GM06990 (cell line): ENCODE measurements around the gene KCNB1.
A peak's percentile ranks its signal among the peaks of the same experiment; 100 is the strongest.

Experiments
- DNase-seq: peaks from one replicate; pipeline ENCODE4 v3.0.0-alpha.2; 2011; ENCODE audit not compliant: insufficient read length; ENCODE audit errors: extremely low read depth
- H3K27me3 ChIP-seq: replicated peaks from 2 replicates; pipeline ENCODE4 v1.6.0; 2011; ENCODE audit warnings: low read length; ENCODE audit not compliant: control insufficient read depth, insufficient read depth
- H3K36me3 ChIP-seq: 2 replicates; pipeline ENCODE4 v1.5.1; 2011; ENCODE audit warnings: low read length; ENCODE audit not compliant: control insufficient read depth, insufficient read depth
- H3K4me3 ChIP-seq: replicated peaks from 2 replicates; pipeline ENCODE4 v1.5.1; 2011; ENCODE audit warnings: low read depth, mild to moderate bottlenecking, control low read depth, low read length
- TF ChIP-seq, protein P1 (sequence below): IDR thresholded peaks from 2 replicates; pipeline ENCODE4 v1.5.1; 2011; ENCODE audit warnings: low read length, control low read depth, mild to moderate bottlenecking, inconsistent platforms; ENCODE audit not compliant: insufficient read depth, poor library complexity, severe bottlenecking

The KCNB1 gene

DNA sequence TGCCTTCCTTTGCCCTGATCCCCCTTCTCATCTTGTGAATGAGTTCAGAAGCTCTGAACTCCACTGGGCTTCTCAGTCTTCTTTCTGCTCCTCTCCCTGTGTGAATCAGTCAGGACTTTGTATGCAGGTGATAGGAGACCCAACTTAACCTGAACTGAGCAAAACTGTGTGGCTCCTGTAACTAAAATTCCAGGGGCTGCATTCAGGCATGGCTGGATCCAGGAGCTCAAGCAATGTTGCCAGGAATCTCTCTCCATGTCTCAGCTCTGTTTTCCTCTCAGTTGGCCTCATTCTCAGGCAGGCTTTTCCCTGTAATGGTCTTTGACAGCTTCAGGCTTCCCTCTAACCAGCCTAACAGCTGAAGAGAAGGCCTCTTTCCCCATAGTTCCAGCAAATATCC lies 153.7 kb downstream of the KCNB1 start:
- Histone ChIP-seq H3K27me3 (peaks cover 1% of the 10 kb centered on the region), H3K4me3 (no peak overlapping the region), H3K36me3 (no peaks in the 10 kb centered on the region)
- TF ChIP-seq, protein P1, sequence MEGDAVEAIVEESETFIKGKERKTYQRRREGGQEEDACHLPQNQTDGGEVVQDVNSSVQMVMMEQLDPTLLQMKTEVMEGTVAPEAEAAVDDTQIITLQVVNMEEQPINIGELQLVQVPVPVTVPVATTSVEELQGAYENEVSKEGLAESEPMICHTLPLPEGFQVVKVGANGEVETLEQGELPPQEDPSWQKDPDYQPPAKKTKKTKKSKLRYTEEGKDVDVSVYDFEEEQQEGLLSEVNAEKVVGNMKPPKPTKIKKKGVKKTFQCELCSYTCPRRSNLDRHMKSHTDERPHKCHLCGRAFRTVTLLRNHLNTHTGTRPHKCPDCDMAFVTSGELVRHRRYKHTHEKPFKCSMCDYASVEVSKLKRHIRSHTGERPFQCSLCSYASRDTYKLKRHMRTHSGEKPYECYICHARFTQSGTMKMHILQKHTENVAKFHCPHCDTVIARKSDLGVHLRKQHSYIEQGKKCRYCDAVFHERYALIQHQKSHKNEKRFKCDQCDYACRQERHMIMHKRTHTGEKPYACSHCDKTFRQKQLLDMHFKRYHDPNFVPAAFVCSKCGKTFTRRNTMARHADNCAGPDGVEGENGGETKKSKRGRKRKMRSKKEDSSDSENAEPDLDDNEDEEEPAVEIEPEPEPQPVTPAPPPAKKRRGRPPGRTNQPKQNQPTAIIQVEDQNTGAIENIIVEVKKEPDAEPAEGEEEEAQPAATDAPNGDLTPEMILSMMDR = no peak
- no peak for DNase-seq

DNA sequence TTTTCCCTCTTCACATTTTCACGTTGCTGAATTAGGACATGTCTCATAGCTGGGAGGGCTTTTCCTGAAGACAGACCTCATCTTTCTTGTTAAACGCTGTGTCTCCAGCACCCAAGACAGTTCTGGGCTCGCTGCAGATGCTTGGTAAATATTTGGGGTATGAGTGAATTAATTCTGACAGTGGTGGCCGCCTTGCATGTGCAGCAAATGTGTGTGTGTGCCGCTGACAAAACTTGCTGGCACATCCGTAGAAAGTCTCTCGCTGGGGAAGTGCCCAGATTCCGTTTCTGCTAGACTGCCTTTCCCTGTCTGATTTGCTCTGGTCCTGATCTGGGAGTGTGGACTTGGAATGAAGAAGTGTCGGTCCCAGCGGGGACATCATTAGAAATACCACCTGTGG lies 156.4 kb downstream of the KCNB1 start:
- no peak overlapping the region for H3K4me3 ChIP-seq
- H3K27me3 ChIP-seq = peaks cover 1% of the 10 kb centered on the region
- TF ChIP-seq, protein P1 = no peak
- DNase-seq = no peak
- no peaks in the 10 kb centered on the region for H3K36me3 ChIP-seq

DNA sequence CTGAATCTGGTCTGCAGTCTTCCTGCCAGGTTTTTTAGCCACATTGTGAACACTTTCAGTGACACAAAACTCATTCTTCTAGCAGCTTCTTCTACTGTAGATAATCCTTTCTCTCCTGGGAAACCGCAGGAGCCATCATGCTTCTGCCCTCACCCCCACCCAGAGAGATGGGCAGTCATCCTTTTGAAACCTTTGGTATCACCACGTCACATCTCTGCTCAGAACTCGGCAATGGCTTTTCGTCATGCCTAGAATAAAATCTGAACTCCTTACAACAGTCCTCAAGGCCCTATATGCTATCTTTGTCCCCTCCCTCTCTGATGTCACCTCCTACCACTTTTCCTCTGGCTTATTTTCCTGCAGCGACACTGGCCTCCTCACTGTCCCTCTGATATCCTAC lies 158.2 kb downstream of the KCNB1 start:
- Histone ChIP-seq H3K36me3 (no peaks in the 10 kb centered on the region), H3K4me3 (no peak overlapping the region), H3K27me3 (peaks cover 1% of the 10 kb centered on the region)
- TF ChIP-seq, protein P1 = no peak
- no peak for DNase-seq

DNA sequence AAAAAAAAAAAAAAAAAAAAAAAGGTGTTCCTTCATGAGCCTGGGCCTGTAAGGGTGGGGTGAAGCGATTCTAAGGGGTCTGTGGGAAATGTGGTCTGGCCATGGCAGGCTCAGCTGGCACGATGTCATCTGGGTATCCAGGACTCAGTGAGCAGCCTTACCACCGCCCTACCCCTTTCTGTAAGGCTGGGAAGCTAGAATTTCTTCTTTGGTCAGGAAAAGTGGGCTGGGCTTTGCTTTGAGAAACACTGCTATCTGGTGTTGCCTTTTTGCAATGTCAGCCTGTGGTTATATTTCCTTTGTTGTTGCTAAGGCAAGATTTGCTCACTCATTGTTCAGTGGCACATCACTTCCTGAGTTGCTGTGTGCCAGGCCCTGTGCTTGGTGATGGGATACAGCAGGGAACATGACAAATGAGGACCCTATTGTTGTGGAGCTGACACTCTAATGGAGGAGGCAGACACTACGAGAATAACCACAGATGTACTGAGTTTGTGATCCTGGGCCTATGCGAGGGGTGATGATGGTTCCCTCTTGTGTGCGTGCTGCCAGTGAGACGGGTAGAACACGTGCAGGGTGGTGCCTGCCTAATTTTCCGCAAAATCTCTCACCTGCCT lies 158.7 kb downstream of the KCNB1 start:
- H3K27me3 ChIP-seq = peaks cover 1% of the 10 kb centered on the region
- DNase-seq = no peak
- TF ChIP-seq, protein P1 = peak; percentile 26
- H3K36me3 ChIP-seq = no peaks in the 10 kb centered on the region
- H3K4me3 ChIP-seq = no peak overlapping the region

DNA sequence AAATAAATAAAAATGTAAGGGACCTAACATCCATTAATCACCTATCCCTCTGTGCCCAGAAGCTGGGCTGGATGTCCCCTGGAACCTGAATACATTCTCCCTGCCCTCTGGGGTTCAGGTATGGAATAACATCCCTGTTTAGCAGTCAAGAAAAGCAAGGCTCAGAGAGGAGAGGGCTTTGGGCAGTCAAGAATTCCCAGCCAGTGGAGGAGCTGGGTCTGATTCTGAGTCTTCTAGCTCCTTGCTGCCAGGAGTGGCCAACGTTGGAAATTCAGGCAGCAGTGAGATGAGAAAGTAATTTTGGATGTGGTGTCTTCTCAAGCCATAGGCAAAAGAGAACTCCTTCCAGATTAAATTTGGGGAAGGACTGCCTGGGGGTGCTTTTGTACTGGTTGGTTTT lies 162.0 kb downstream of the KCNB1 start:
- no peak for DNase-seq
- no peaks in the 10 kb centered on the region for H3K36me3 ChIP-seq
- H3K4me3 ChIP-seq = no peak overlapping the region
- H3K27me3 ChIP-seq = no peaks in the 10 kb centered on the region; the same call in none of the 2 replicates
- TF ChIP-seq, protein P1 = peak; percentile 7
